GM20000 (cell line): ENCODE measurements around the gene FLOT1.
"Not testable (repeated sequence)": the region's sequence is repeated elsewhere in the genome, so short reads cannot be mapped to it uniquely, and the experiment has no call there.

Experiments
- DNase-seq: peaks from one replicate; pipeline ENCODE4 v3.0.0; 2012; ENCODE audit warnings: low spot score
- CTCF ChIP-seq: IDR thresholded peaks from 2 replicates; pipeline ENCODE4 v1.5.1; 2012; ENCODE audit warnings: mild to moderate bottlenecking, control low read depth; ENCODE audit errors: extremely low read depth, missing control alignments

FLOT1 gene

GRCh38 chr6:30727920-30728553 lies 14.4 kb downstream of the FLOT1 start:
- no peak for TF ChIP-seq CTCF
- DNase-seq, result no peak

- no peak for DNase-seq
- no peak for TF ChIP-seq CTCF
These were observed 15.7 kb downstream of the FLOT1 start for GRCh38 chr6:30726506-30727413.

- no peak for TF ChIP-seq CTCF
- DNase-seq, result no peak
These were observed 16.6 kb downstream of the FLOT1 start for GRCh38 chr6:30725713-30726505.

GRCh38 chr6:30724906-30725667 lies 17.4 kb downstream of the FLOT1 start:
- DNase-seq, result no peak

GRCh38 chr6:30723843-30724741 lies 18.4 kb downstream of the FLOT1 start:
- not testable (repeated sequence) for DNase-seq

More at GRCh38 chr6:30724906-30725667, 17.4 kb downstream of the FLOT1 start:
- no peak for TF ChIP-seq CTCF

GRCh38 chr6:30723159-30723842 lies 19.2 kb downstream of the FLOT1 start:
- not testable (repeated sequence) for DNase-seq
